Activated CD8-positive, alpha-beta T cell treated with anti-CD3 and anti-CD28 coated beads for 36 hours (primary cell): ENCODE measurements around the gene INPP5A. TPM values are rescaled to one million over a fixed set of nuclear protein-coding genes. Genes with fewer than 3 reads are reported as not detected.

Source experiments
- ATAC-seq: fragments of 200-7000 bp; cut with Tn5 transposase; one replicate; pipeline ENCODE4 v1.10.0; 2021; ENCODE audit warnings: mild to moderate bottlenecking, moderate library complexity
- CTCF ChIA-PET: fragments of 350-600 bp; sonication (Branson Sonifier 250); formaldehyde crosslinking; loops from one replicate; lab custom pipeline; 2021; ENCODE audit warnings: antibody characterized with exemption; lab: Charles Lee
- POLR2A ChIA-PET: fragments of 350-600 bp; sonication (Branson Sonifier 250); formaldehyde crosslinking; loops from one replicate; lab custom pipeline; 2021; ENCODE audit warnings: antibody characterized with exemption; lab: Charles Lee
- DNase-seq: peaks from one replicate; pipeline ENCODE4 v3.0.0-alpha.2; 2020
- H3K27ac Mint-ChIP-seq: one replicate; pipeline ENCODE4 v1.8.0; 2021; ENCODE audit warnings: mild to moderate bottlenecking, mixed read lengths
- H3K27me3 Mint-ChIP-seq: one replicate; pipeline ENCODE4 v1.8.0; 2021; ENCODE audit warnings: mixed read lengths
- H3K36me3 Mint-ChIP-seq: one replicate; pipeline ENCODE4 v1.8.0; 2021; ENCODE audit warnings: low read depth, mixed read lengths
- H3K4me1 Mint-ChIP-seq: one replicate; pipeline ENCODE4 v1.8.0; 2021; ENCODE audit warnings: low read depth, mixed read lengths
- H3K4me3 Mint-ChIP-seq: one replicate; pipeline ENCODE4 v1.8.0; 2021; ENCODE audit warnings: mild to moderate bottlenecking, moderate library complexity, mixed read lengths
- H3K9me3 Mint-ChIP-seq: one replicate; pipeline ENCODE4 v1.8.0; 2021; ENCODE audit warnings: mixed read lengths
- intact Hi-C: fragments of 100-400 bp; cut with micrococcal nuclease; formaldehyde crosslinking; loops from one replicate; pipeline ENCODE4 v1.10.0; 2022
- total RNA-seq, 2 experiments: library from RNA; stranded (reverse); gene quantifications; one replicate each; pipeline ENCODE4 v1.2.3, GENCODE V29; 2021
- TF ChIP-seq, protein P1 (sequence below): fragments of 200-600 bp; IDR thresholded peaks from one replicate; pipeline ENCODE4 v1.8.0; 2022; ENCODE audit warnings: antibody characterized with exemption, mild to moderate bottlenecking

Gene INPP5A
- total RNA-seq, 2 experiments from 2014 or later = 9.6 to 10.4 TPM

- Mint-ChIP-seq H3K27ac (no peak overlapping the region), H3K36me3 (peaks cover 28% of the 10 kb centered on the region), H3K27me3 (no peaks in the 10 kb centered on the region), H3K9me3 (peaks cover 13% of the 10 kb centered on the region), H3K4me3 (no peak overlapping the region), H3K4me1 (no peaks in the 10 kb centered on the region)
- no peak for ATAC-seq
- DNase-seq = no peak
- TF ChIP-seq, protein P1, sequence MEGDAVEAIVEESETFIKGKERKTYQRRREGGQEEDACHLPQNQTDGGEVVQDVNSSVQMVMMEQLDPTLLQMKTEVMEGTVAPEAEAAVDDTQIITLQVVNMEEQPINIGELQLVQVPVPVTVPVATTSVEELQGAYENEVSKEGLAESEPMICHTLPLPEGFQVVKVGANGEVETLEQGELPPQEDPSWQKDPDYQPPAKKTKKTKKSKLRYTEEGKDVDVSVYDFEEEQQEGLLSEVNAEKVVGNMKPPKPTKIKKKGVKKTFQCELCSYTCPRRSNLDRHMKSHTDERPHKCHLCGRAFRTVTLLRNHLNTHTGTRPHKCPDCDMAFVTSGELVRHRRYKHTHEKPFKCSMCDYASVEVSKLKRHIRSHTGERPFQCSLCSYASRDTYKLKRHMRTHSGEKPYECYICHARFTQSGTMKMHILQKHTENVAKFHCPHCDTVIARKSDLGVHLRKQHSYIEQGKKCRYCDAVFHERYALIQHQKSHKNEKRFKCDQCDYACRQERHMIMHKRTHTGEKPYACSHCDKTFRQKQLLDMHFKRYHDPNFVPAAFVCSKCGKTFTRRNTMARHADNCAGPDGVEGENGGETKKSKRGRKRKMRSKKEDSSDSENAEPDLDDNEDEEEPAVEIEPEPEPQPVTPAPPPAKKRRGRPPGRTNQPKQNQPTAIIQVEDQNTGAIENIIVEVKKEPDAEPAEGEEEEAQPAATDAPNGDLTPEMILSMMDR = no peak
- ChIA-PET POLR2A (interaction anchor here (0.6 kb wide), 1 partner anchor 409 kb away, joined by 3 read pairs; no protein-coding TSS in a partner anchor), CTCF (no interaction called here)
- intact Hi-C loops = no loop called here
Measured at GRCh38 chr10:132709471-132709951, 171.9 kb downstream of the INPP5A start.

GRCh38 chr10:132710036-132710686 lies 172.6 kb downstream of the INPP5A start:
- no peak for DNase-seq
- intact Hi-C loops = no loop called here
- Mint-ChIP-seq H3K27ac (no peak overlapping the region), H3K9me3 (peaks cover 13% of the 10 kb centered on the region), H3K36me3 (peaks cover 27% of the 10 kb centered on the region), H3K27me3 (no peaks in the 10 kb centered on the region), H3K4me1 (no peaks in the 10 kb centered on the region), H3K4me3 (no peak overlapping the region)
- TF ChIP-seq, protein P1 = no peak
- POLR2A ChIA-PET = no interaction called here
- CTCF ChIA-PET = no interaction called here
- ATAC-seq = no peak

GRCh38 chr10:132710746-132711612 lies 173.4 kb downstream of the INPP5A start:
- no peak overlapping the region for H3K27ac Mint-ChIP-seq

DNA sequence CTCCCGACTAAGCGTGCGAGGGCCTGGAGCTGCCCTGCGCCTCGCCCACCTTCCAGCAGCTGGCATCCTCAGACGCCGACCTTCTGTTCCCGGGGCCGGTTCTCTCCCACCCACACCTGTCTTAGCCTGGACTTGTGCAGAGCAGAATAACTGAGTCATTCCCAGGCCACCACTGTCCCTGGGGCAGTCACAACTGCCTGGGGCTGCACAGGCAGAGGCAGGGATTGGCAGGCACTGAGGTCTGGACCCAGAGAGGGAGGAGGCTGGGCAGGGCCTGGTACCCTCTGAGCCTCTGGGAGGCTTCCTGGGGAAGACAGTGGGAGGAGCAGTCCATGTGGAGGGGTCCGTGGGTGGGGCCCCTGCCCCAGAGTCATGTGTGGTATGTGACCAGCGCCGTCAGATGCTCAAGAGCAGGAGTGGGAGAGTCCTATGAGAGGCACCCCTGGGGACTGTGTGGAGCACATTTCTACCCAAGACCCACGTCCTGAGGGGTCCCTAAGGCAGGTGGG lies 174.1 kb downstream of the INPP5A start:
- TF ChIP-seq, protein P1 = no peak
- Mint-ChIP-seq H3K27ac (no peak overlapping the region), H3K36me3 (peaks cover 17% of the 10 kb centered on the region), H3K27me3 (no peaks in the 10 kb centered on the region), H3K9me3 (peaks cover 6% of the 10 kb centered on the region), H3K4me3 (no peak overlapping the region), H3K4me1 (no peaks in the 10 kb centered on the region)
- ChIA-PET CTCF (no interaction called here), POLR2A (no interaction called here)
- intact Hi-C loops = no loop called here
- ATAC-seq = no peak
- DNase-seq = no peak

More at GRCh38 chr10:132710746-132711612, 173.4 kb downstream of the INPP5A start:
- POLR2A ChIA-PET = no interaction called here
- DNase-seq (no peak), ATAC-seq (no peak)
- no peak overlapping the region for H3K4me3 Mint-ChIP-seq
- no peaks in the 10 kb centered on the region for H3K4me1 Mint-ChIP-seq
- H3K27me3 Mint-ChIP-seq = no peaks in the 10 kb centered on the region
- CTCF ChIA-PET = no interaction called here
- peaks cover 9% of the 10 kb centered on the region for H3K9me3 Mint-ChIP-seq
- TF ChIP-seq, protein P1 = no peak
- H3K36me3 Mint-ChIP-seq = peaks cover 23% of the 10 kb centered on the region
- intact Hi-C loops = no loop called here
